GM19455 (cell line): ENCODE measurements around the gene MOK.
A peak's percentile ranks its signal among the peaks of the same experiment; 100 is the strongest.

Experiments
- ATAC-seq: cut with Tn5 transposase; IDR thresholded peaks from one replicate; pipeline ENCODE4 v1.9.1; 2021; ENCODE audit not compliant: unreplicated experiment

MOK gene

GRCh38 chr14:102226356-102227125, 78.4 kb downstream of the MOK start:
- no peak for ATAC-seq

- ATAC-seq, result no peak
Observed at GRCh38 chr14:102225936-102226335, 79.0 kb downstream of the MOK start.

- ATAC-seq, result no peak
Observed at GRCh38 chr14:102225386-102225785, 79.6 kb downstream of the MOK start.

- no peak for ATAC-seq
Observed at GRCh38 chr14:102223682-102224081, 81.3 kb downstream of the MOK start.

- ATAC-seq, result no peak
Observed at GRCh38 chr14:102222751-102223150, 82.2 kb downstream of the MOK start.

GRCh38 chr14:102222009-102222575, 82.9 kb downstream of the MOK start:
- ATAC-seq, result no peak

GRCh38 chr14:102221026-102221425, 83.9 kb downstream of the MOK start:
- ATAC-seq, result no peak

GRCh38 chr14:102220031-102220430, 84.9 kb downstream of the MOK start:
- peak; percentile 82 for ATAC-seq

- no peak for ATAC-seq
Observed at GRCh38 chr14:102219316-102219715, 85.6 kb downstream of the MOK start.

- no peak for ATAC-seq
Observed at GRCh38 chr14:102218688-102219087, 86.3 kb downstream of the MOK start.

GRCh38 chr14:102217987-102218421, 87.0 kb downstream of the MOK start:
- ATAC-seq, result no peak

- ATAC-seq, result no peak
Observed at GRCh38 chr14:102217399-102217798, 87.6 kb downstream of the MOK start.

- ATAC-seq, result no peak
Observed at GRCh38 chr14:102215576-102216250, 89.3 kb downstream of the MOK start.

- ATAC-seq, result no peak
Observed at GRCh38 chr14:102215071-102215470, 89.9 kb downstream of the MOK start.

- ATAC-seq, result no peak
Observed at GRCh38 chr14:102213984-102214658, 90.8 kb downstream of the MOK start.

- no peak for ATAC-seq
Observed at GRCh38 chr14:102213470-102213869, 91.5 kb downstream of the MOK start.

GRCh38 chr14:102212845-102213244, 92.1 kb downstream of the MOK start:
- no peak for ATAC-seq

GRCh38 chr14:102212356-102212755, 92.6 kb downstream of the MOK start:
- no peak for ATAC-seq

- ATAC-seq, result no peak
Observed at GRCh38 chr14:102211240-102211639, 93.7 kb downstream of the MOK start.

GRCh38 chr14:102210421-102211042, 94.4 kb downstream of the MOK start:
- ATAC-seq, result no peak
